GM12872 (cell line): ENCODE measurements around the gene NOX5.

ENCODE experiments used
- TF ChIP-seq, protein P1 (sequence below): IDR thresholded peaks from 3 replicates; pipeline ENCODE4 v1.5.1; 2011; ENCODE audit warnings: low read depth, mild to moderate bottlenecking, low read length, moderate library complexity; ENCODE audit not compliant: insufficient read depth

NOX5 gene

DNA sequence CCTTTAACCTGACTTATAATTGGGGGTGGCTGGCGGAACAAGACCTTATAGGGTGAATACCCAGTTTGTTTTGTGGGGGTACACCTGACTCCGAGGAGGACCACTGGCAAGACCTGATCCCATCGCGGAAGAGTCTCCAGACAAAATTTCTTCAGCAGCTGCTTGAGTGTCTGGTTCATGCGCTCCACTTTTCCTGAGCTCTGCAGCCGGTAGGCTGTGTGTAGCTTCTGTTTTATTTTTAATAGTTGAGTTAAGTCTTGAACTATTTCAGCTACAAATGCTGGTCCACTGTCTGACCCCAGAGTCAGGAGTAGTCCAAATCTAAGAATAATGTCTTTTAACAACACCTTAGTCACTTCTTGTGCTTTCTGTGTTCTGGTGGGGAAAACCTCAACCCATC, 21.2 kb upstream of the NOX5 start:
- TF ChIP-seq, protein P1, sequence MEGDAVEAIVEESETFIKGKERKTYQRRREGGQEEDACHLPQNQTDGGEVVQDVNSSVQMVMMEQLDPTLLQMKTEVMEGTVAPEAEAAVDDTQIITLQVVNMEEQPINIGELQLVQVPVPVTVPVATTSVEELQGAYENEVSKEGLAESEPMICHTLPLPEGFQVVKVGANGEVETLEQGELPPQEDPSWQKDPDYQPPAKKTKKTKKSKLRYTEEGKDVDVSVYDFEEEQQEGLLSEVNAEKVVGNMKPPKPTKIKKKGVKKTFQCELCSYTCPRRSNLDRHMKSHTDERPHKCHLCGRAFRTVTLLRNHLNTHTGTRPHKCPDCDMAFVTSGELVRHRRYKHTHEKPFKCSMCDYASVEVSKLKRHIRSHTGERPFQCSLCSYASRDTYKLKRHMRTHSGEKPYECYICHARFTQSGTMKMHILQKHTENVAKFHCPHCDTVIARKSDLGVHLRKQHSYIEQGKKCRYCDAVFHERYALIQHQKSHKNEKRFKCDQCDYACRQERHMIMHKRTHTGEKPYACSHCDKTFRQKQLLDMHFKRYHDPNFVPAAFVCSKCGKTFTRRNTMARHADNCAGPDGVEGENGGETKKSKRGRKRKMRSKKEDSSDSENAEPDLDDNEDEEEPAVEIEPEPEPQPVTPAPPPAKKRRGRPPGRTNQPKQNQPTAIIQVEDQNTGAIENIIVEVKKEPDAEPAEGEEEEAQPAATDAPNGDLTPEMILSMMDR, result no peak

DNA sequence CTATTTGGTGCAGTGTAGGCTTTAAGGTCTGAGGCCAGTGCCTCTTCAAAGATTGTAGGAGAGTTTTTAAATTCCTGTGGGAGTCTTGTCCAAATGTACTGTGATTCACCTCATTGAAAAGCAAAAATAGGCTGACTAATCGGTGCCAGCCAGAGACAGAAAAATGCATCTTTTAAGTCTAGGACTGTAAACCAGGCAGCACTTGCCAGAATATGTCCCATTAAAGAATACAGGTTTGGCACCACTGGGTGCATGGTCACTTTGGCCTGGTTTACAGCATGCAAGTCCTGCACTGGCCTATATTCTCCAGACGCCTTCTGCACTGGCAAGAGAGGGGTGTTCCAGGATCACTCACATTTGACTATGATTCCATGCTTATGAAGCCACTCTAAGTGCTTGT, 20.3 kb upstream of the NOX5 start:
- TF ChIP-seq, protein P1, result no peak

DNA sequence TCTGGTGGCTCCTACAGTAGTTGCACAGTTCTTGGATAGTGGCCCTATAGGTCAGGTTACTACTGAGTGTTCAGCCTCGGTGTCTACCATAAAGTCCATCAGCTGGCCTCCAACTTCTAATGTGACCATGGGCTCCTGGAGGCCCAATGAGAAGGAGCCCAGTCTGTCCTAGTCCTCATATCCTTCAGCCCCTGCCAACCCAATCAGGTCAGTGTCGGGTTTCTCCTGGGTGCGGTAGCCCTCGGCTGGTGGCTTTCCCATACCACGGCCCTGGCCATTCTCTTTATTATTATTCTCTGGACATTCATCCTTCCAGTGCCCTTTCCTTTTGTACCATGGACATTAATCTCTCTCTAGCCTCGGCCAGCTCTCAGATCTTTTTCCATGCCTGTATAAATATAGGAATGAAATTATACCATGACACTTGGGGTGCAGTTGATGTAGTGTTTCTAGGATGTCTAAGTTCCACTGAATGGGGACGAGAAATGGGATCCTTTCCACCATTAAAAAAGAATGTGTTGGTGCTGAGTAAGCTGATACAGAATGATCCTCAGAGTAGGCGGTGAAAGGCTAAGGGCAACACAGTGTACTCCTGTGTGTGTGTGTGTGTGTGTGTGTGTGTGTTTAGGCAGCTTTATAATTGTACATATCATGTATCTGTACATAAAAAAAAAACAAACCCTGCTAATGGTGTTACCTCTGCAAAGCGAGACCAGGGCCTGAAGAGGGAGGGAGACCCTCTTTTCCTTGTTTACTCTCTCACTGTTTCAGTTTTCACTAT, 19.3 kb upstream of the NOX5 start:
- TF ChIP-seq, protein P1, result no peak

DNA sequence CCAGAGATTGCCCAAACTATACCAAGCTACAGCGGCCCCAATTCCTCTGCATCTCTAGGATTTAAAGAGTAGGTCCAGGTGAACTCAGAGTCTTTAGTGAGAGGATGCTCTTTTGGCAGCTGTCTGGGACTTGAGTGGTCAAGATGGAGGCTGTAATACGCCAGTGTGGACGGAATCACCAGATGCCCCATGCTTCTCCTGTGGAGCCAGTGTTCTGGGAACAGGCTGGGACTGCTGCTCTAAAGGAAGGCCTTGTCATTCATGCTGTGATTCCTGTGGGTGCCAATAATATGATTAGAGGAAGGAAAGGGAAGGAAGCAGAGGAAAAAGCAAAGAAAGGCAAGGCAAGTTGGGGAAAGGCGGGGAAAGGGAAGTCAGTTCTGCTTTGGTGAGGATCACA, 17.4 kb upstream of the NOX5 start:
- TF ChIP-seq, protein P1, result no peak

DNA sequence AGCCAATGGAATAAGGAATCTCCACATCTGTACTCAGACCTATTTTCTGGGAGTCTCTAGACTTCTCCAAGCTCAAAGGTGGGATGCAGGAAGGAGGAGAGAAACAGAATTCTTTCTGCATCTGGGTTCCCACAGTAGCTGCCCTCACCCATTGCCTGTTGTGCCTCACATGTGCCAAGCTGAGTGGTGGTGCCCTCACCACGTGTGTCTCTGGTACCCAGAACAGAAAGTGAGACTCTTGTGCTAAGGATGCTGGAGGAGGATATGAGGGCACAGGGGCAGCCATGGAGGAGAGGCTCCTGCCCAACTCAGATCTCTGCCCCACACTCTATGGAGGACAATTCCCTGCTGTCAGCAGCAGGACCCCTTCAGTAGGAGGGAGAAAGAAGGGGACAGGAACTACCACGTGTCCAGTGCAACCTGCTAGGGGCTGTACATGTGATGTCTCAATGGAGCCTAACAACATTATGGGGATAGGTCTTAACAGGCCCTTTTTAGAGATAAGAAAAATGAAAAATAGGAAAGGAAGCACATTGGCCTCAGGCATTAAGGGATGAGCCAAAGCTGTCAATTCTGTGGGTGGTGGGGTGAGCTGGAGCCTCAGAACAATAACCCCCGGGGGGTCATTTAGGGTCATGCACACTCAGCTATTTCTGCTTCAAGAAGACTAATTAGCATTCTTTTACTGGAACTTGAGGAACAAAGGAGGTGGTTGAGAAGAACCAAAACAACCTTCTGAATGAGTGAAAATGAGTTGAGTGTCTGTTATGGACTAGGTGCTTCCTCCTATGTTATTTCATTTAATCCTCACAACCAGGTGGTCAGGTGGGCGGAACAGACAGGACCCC, 16.3 kb upstream of the NOX5 start:
- TF ChIP-seq, protein P1, result no peak

DNA sequence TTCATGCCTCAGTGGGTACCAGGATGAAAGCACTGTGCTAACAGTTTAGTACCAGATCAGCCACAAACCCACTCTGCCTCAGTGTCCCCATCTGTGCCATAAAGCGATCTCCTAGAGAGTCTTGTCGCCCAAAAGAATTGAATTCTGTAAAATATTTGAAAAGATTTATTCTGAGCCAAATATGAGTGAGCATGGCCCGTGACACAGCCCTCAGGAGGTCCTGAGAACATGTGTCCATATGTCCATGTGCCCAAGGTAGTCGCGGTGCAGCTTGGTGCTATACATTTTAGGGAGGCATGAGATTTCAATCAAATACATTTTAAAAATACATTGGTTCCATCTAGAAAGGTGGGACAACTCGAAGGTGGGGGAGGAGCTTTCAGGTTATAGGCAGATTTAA, 15.4 kb upstream of the NOX5 start:
- TF ChIP-seq, protein P1, result no peak

DNA sequence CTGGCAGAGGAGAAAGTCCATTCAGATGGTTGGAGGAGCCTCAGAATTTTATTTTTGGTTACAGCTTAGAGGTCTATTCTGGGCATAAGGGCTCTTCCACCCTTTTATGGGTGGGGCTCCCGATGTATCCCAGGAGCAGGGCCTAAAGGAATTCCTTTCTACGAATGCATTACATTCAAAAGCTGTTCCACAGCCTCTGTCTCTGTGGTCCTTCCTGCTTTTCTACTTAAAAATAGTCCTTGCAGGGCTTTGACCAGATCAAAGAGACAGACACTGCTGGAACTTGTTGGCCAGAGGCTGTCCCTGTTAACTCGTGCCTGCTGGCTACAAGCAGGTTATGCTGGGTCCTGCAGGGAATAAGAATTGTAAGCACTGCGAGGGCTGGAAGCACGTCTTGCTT, 14.4 kb upstream of the NOX5 start:
- TF ChIP-seq, protein P1, result no peak
